Stimulated activated CD8-positive, alpha-beta memory T cell treated with anti-CD3 and anti-CD28 coated beads, Interleukin-15, amount 100 ng/mL, for 48 hours (primary cell): ENCODE measurements around the gene RAB11B.
"Not testable (repeated sequence)": the region's sequence is repeated elsewhere in the genome, so short reads cannot be mapped to it uniquely, and the experiment has no call there.

Source experiments
- DNase-seq, 2 donors: peaks; one replicate each; pipeline ENCODE4 v3.0.0-alpha.2; 2020; ENCODE audit warnings: low read depth in 2 of 2

RAB11B gene

GRCh38 chr19:8389891-8390616 is at the start of gene RAB11B:
RAB11B (plus strand) TSS chr19:8390360; CDS start chr19:8390417, 57 bp downstream.
- peak; percentile 98 to 99 for DNase-seq

GRCh38 chr19:8341504-8341903 is 48.7 kb upstream of the RAB11B start:
- not testable (repeated sequence) for DNase-seq

GRCh38 chr19:8342316-8342683 is 47.9 kb upstream of the RAB11B start:
- DNase-seq = no peak

- DNase-seq = peak; percentile 89 to 92
Measured at GRCh38 chr19:8342684-8343482, 47.3 kb upstream of the RAB11B start, which contains the start of gene KANK3. KANK3 (minus strand) TSS chr19:8343262; CDS start chr19:8337828, 5,434 bp downstream.

- no peak for DNase-seq
Measured at GRCh38 chr19:8343483-8343844, 46.7 kb upstream of the RAB11B start.

- not testable (repeated sequence) for DNase-seq
Measured at GRCh38 chr19:8349629-8350372, 40.4 kb upstream of the RAB11B start.

- no peak for DNase-seq
Measured at GRCh38 chr19:8352134-8352827, 37.9 kb upstream of the RAB11B start.

GRCh38 chr19:8352845-8353244 is 37.3 kb upstream of the RAB11B start:
- DNase-seq = not testable (repeated sequence)

GRCh38 chr19:8355631-8356402 is 34.3 kb upstream of the RAB11B start:
- DNase-seq = no peak

GRCh38 chr19:8357007-8357521 is 33.1 kb upstream of the RAB11B start:
- no peak for DNase-seq

GRCh38 chr19:8358948-8359347 is 31.2 kb upstream of the RAB11B start:
- no peak for DNase-seq

- DNase-seq = no peak
Measured at GRCh38 chr19:8360196-8360595, 30.0 kb upstream of the RAB11B start.

- peak in 1 of 2 donors; percentile 37 for DNase-seq
Measured at GRCh38 chr19:8361921-8362793, 28.0 kb upstream of the RAB11B start.

- peak; percentile 53 to 55 for DNase-seq
Measured at GRCh38 chr19:8363803-8364771, 26.1 kb upstream of the RAB11B start, which contains the start of gene ANGPTL4. ANGPTL4 (plus strand) TSS chr19:8364155; CDS start chr19:8364322, 167 bp downstream.

GRCh38 chr19:8366121-8366581 is 24.0 kb upstream of the RAB11B start:
- DNase-seq = no peak

GRCh38 chr19:8366961-8367326 is 23.2 kb upstream of the RAB11B start:
- DNase-seq = no peak

- no peak for DNase-seq
Measured at GRCh38 chr19:8367327-8368001, 22.7 kb upstream of the RAB11B start.
